Activated CD8-positive, alpha-beta memory T cell treated with anti-CD3 and anti-CD28 coated beads, Interleukin-2, amount 50 U/mL, for 1 hour (primary cell): ENCODE measurements around the gene ALOXE3.
"Not testable (repeated sequence)": the region's sequence is repeated elsewhere in the genome, so short reads cannot be mapped to it uniquely, and the experiment has no call there.

Source experiments
- DNase-seq: peaks from one replicate; pipeline ENCODE4 v3.0.0-alpha.2; 2020; ENCODE audit errors: extremely low read depth

ALOXE3 gene

GRCh38 chr17:8122422-8122923 is 4.2 kb upstream of the ALOXE3 start:
- DNase-seq = no peak

GRCh38 chr17:8121681-8122421 is 3.5 kb upstream of the ALOXE3 start:
- DNase-seq = no peak

GRCh38 chr17:8121407-8121680 is 3.0 kb upstream of the ALOXE3 start:
- no peak for DNase-seq

GRCh38 chr17:8120520-8121406 is 2.4 kb upstream of the ALOXE3 start:
- no peak for DNase-seq

- no peak for DNase-seq
Observed at GRCh38 chr17:8119581-8120519, 1.5 kb upstream of the ALOXE3 start.

- peak; percentile 62 for DNase-seq
Observed at GRCh38 chr17:8118769-8119580, 661 bp upstream of the ALOXE3 start.

GRCh38 chr17:8117367-8117979 is 841 bp downstream of the ALOXE3 start:
- DNase-seq = no peak

- DNase-seq = no peak
Observed at GRCh38 chr17:8116776-8117175, 1.5 kb downstream of the ALOXE3 start.

GRCh38 chr17:8110907-8111306 is 7.4 kb downstream of the ALOXE3 start:
- DNase-seq = no peak

- no peak for DNase-seq
Observed at GRCh38 chr17:8110456-8110804, 7.9 kb downstream of the ALOXE3 start.

- DNase-seq = no peak
Observed at GRCh38 chr17:8109661-8110455, 8.5 kb downstream of the ALOXE3 start.

GRCh38 chr17:8108972-8109660 is 9.2 kb downstream of the ALOXE3 start:
- DNase-seq = no peak

- DNase-seq = not testable (repeated sequence)
Observed at GRCh38 chr17:8106980-8107379, 11.3 kb downstream of the ALOXE3 start.

GRCh38 chr17:8105957-8106398 is 12.3 kb downstream of the ALOXE3 start:
- no peak for DNase-seq

- no peak for DNase-seq
Observed at GRCh38 chr17:8104911-8105310, 13.4 kb downstream of the ALOXE3 start.

GRCh38 chr17:8103549-8103948 is 14.8 kb downstream of the ALOXE3 start:
- DNase-seq = no peak

- no peak for DNase-seq
Observed at GRCh38 chr17:8101721-8102120, 16.6 kb downstream of the ALOXE3 start.

GRCh38 chr17:8100763-8101162 is 17.6 kb downstream of the ALOXE3 start:
- no peak for DNase-seq

GRCh38 chr17:8100111-8100510 is 18.2 kb downstream of the ALOXE3 start:
- DNase-seq = no peak
